Osteoblast (primary cell): ENCODE measurements around the gene PBX1. TPM values are rescaled to one million over a fixed set of nuclear protein-coding genes. Genes with fewer than 3 reads are reported as not detected.

Experiments used
- DNase-seq: peaks from one replicate; pipeline ENCODE4 v3.0.0; 2011; ENCODE audit warnings: low spot score, mixed read lengths; ENCODE audit not compliant: insufficient read length; ENCODE audit errors: missing footprints
- H2AFZ ChIP-seq: 2 replicates; pipeline ENCODE4 v1.6.0; 2011; ENCODE audit warnings: mild to moderate bottlenecking, low read length
- H3K27ac ChIP-seq: 2 replicates; pipeline ENCODE4 v1.5.1; 2011; ENCODE audit warnings: mild to moderate bottlenecking, low read depth, low read length, moderate library complexity
- H3K27me3 ChIP-seq: 2 replicates; pipeline ENCODE4 v1.6.0; 2012; ENCODE audit warnings: mild to moderate bottlenecking, control low read depth, inconsistent platforms, low read length, moderate library complexity; ENCODE audit not compliant: insufficient read depth
- H3K36me3 ChIP-seq: 2 replicates; pipeline ENCODE4 v1.5.1; 2011; ENCODE audit warnings: mild to moderate bottlenecking, low read length, control low read depth, moderate library complexity; ENCODE audit not compliant: insufficient read depth
- H3K4me1 ChIP-seq: 2 replicates; pipeline ENCODE4 v1.5.1; 2011; ENCODE audit warnings: mild to moderate bottlenecking, low read length, control low read depth, moderate library complexity; ENCODE audit not compliant: insufficient read depth
- H3K4me2 ChIP-seq: 2 replicates; pipeline ENCODE4 v1.6.0; 2011; ENCODE audit warnings: mild to moderate bottlenecking, low read length; ENCODE audit not compliant: insufficient read depth
- H3K4me3 ChIP-seq: fragments of 200-600 bp; sonication (generic); 3 replicates; pipeline ENCODE4 v1.5.1; 2012; ENCODE audit warnings: mild to moderate bottlenecking, low read length, inconsistent platforms; ENCODE audit not compliant: insufficient read depth
- H3K79me2 ChIP-seq: 2 replicates; pipeline ENCODE4 v1.6.0; 2012; ENCODE audit warnings: mild to moderate bottlenecking, low read length, control low read depth, inconsistent platforms; ENCODE audit not compliant: insufficient read depth
- H3K9me3 ChIP-seq: 2 replicates; pipeline ENCODE4 v1.5.1; 2011; ENCODE audit warnings: low read depth, low read length, control low read depth
- H4K20me1 ChIP-seq: 2 replicates; pipeline ENCODE4 v1.6.0; 2012; ENCODE audit warnings: mild to moderate bottlenecking, low read length, control low read depth; ENCODE audit not compliant: insufficient read depth
- total RNA-seq: library from RNA; depleted of rRNA; stranded (reverse); fragments of >200 nt; gene quantifications from 2 replicates; pipeline ENCODE4 v1.2.3, GENCODE V29; 2012
- TF ChIP-seq, protein P1 (sequence below): IDR thresholded peaks from 2 replicates; pipeline ENCODE4 v1.5.1; 2011; ENCODE audit warnings: mild to moderate bottlenecking, low read depth, low read length, moderate library complexity; ENCODE audit errors: extremely low read depth

The PBX1 gene
- total RNA-seq, 1 donor: 10.1 TPM

DNA sequence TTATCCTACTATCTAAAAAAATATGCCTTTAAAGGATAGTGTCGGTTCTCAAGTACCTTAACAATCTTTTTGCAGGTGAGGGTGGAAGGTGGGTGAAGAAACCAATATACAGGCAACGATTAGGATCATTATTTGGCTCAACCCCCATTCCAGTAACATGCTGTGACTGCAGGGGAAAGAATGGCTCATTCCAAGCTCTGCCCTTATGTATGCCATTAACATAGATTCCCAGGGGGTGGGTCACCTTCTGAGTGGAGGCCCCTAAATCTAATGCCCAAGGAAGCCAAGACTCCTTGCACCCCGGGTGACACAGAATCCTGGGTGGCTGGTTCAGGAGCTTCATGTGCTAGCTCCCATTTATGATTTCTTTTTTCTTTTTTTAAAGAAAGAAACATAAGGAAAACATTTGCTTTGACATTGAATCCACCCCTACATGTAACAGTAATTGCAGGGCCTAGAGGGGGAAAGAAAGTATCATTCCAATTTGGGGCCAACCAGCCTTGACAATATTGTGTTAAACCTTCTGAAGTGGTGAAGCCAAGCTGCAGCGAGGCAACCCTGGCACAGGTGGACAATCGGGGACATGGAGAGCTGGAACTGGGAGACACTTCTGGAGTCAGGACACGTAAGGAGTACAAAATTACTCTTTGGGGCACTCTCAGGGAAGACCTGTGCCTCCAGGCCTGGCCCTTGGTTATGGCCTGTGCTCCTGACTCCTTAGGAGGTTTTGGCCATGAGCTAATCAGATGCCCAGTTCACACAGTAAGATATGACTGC is 200.3 kb downstream of the PBX1 start:
- DNase-seq: no peak
- Histone ChIP-seq H3K79me2 (no peaks in the 10 kb centered on the region), H2AFZ (no peak overlapping the region)

DNA sequence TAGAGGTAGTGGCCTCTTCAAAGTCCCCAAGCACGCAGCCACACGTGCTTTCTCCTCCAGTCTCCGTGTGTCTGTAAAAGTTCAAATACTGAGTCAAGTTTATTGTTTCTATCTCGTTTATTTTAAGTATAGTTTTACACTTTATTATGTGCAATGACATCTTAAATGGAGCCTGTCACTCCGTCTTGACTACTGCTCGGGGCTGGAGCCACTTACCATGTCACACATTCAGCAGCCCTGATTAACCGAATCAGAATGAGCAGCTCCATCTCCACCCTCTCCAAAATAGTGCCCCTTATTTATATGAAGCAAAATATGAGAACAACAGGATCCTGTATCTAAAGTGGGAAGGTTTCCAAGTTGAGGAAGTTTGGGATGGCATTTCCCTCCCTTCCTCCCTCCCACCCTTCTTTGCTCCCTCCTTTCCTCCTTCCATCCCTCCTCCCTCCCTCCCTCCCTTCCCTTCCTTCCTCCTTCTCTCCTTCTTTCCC is 201.0 kb downstream of the PBX1 start:
- Histone ChIP-seq H3K4me2 (no peak overlapping the region), H3K9me3 (no peaks in the 10 kb centered on the region), H3K79me2 (no peaks in the 10 kb centered on the region), H2AFZ (no peak overlapping the region), H3K27me3 (no peaks in the 10 kb centered on the region), H3K4me1 (peaks cover 19% of the 10 kb centered on the region), H3K36me3 (no peaks in the 10 kb centered on the region), H3K27ac (no peak overlapping the region), H4K20me1 (no peaks in the 10 kb centered on the region), H3K4me3 (no peak overlapping the region)
- TF ChIP-seq, protein P1, sequence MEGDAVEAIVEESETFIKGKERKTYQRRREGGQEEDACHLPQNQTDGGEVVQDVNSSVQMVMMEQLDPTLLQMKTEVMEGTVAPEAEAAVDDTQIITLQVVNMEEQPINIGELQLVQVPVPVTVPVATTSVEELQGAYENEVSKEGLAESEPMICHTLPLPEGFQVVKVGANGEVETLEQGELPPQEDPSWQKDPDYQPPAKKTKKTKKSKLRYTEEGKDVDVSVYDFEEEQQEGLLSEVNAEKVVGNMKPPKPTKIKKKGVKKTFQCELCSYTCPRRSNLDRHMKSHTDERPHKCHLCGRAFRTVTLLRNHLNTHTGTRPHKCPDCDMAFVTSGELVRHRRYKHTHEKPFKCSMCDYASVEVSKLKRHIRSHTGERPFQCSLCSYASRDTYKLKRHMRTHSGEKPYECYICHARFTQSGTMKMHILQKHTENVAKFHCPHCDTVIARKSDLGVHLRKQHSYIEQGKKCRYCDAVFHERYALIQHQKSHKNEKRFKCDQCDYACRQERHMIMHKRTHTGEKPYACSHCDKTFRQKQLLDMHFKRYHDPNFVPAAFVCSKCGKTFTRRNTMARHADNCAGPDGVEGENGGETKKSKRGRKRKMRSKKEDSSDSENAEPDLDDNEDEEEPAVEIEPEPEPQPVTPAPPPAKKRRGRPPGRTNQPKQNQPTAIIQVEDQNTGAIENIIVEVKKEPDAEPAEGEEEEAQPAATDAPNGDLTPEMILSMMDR: no peak
- no peak for DNase-seq

More for the DNA sequence above, 200.3 kb downstream of the PBX1 start:
- H3K4me3 ChIP-seq: no peak overlapping the region
- TF ChIP-seq, protein P1: no peak
- no peaks in the 10 kb centered on the region for H4K20me1 ChIP-seq
- H3K36me3 ChIP-seq: no peaks in the 10 kb centered on the region
- no peak overlapping the region for H3K4me2 ChIP-seq
- H3K27ac ChIP-seq: no peak overlapping the region
- peaks cover 12% of the 10 kb centered on the region for H3K4me1 ChIP-seq
- H3K9me3 ChIP-seq: no peaks in the 10 kb centered on the region
- no peaks in the 10 kb centered on the region for H3K27me3 ChIP-seq

DNA sequence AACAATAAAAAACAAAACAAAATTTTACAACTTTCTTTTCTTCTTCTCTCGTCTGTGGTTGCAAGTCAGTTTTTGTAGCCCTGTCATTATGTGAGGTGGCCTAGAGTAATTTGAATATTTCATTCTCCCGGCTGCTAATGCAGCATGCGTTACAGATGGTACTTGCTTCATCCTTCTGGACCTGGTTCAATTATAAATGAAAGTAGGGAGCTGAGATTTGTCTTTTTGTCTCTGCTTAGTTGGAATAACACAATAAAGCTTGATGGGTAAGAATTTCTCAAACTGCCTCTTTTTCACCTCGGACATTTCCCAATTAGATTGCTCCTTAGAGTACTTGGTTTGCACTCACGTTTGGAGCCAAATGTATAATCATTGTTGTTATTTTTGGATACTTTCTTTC is 201.6 kb downstream of the PBX1 start:
- TF ChIP-seq, protein P1: no peak
- no peaks in the 10 kb centered on the region for H3K36me3 ChIP-seq
- H3K4me1 ChIP-seq: peaks cover 24% of the 10 kb centered on the region
- H3K79me2 ChIP-seq: no peaks in the 10 kb centered on the region
- H3K27ac ChIP-seq: no peak overlapping the region
- no peaks in the 10 kb centered on the region for H3K27me3 ChIP-seq
- no peak overlapping the region for H3K4me2 ChIP-seq
- H3K9me3 ChIP-seq: no peaks in the 10 kb centered on the region
- no peak overlapping the region for H2AFZ ChIP-seq
- no peak for DNase-seq
- no peak overlapping the region for H3K4me3 ChIP-seq
- no peaks in the 10 kb centered on the region for H4K20me1 ChIP-seq

DNA sequence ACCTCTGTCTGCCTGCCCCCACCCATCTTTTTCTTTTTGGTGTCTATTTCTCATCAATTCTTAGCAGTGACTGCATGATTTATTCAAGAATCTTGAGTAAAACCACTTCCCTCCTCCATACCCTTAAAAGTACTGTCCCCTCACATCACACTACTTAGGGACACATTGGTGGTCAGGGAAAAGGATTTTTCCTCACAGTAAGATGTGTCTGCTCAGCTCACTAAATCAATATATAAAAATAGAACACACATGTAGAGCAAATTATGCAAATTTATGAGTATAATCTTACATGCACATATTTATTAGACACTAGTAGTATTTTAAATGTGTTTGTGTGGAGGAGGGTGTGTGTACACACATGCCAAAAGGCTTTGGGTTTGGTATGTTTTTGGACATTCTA is 202.0 kb downstream of the PBX1 start:
- Histone ChIP-seq H4K20me1 (no peaks in the 10 kb centered on the region), H3K36me3 (no peaks in the 10 kb centered on the region), H3K4me3 (no peak overlapping the region), H3K27me3 (no peaks in the 10 kb centered on the region), H3K4me2 (no peak overlapping the region), H3K79me2 (no peaks in the 10 kb centered on the region), H3K4me1 (peaks cover 29% of the 10 kb centered on the region), H3K9me3 (no peaks in the 10 kb centered on the region), H2AFZ (no peak overlapping the region), H3K27ac (no peak overlapping the region)
- no peak for DNase-seq
- TF ChIP-seq, protein P1: no peak
